22Rv1 (cell line): ENCODE data around the gene PTP4A1.
"Not testable (repeated sequence)": the region's sequence is repeated elsewhere in the genome, so short reads cannot be mapped to it uniquely, and the experiment has no call there.

Experiments used
- H3K27ac ChIP-seq: fragments of 450-650 bp; 2 replicates; pipeline ENCODE4 v1.5.1; 2017
- CTCF ChIP-seq: fragments of 450-650 bp; IDR thresholded peaks from 2 replicates; pipeline ENCODE4 v1.5.1; 2017; ENCODE audit warnings: mild to moderate bottlenecking
- ZFX ChIP-seq: fragments of 450-650 bp; IDR thresholded peaks from 2 replicates; pipeline ENCODE4 v1.6.1; 2017; ENCODE audit warnings: antibody characterized with exemption, borderline replicate concordance

The PTP4A1 gene

GRCh38 chr6:63572044-63572746 is at the start of gene PTP4A1, which contains the start of gene LOC128125822:
TSS of gene PTP4A1 (plus strand) at chr6:63572480. CDS start at chr6:63576881, 4,401 bp downstream.
TSS of gene LOC128125822 (plus strand) at chr6:63572480.
- peak within 1 kb of the TSS; percentile 99 for H3K27ac ChIP-seq
- no peak for TF ChIP-seq CTCF
- no peak for TF ChIP-seq ZFX

GRCh38 chr6:63522911-63523287 is 49.4 kb upstream of the PTP4A1 start:
- not testable (repeated sequence) for H3K27ac ChIP-seq

- TF ChIP-seq CTCF (no peak), ZFX (no peak)
- H3K27ac ChIP-seq = no peak overlapping the region
Measured at GRCh38 chr6:63523630-63524029, 48.6 kb upstream of the PTP4A1 start.

- H3K27ac ChIP-seq = no peak overlapping the region
- TF ChIP-seq CTCF (no peak), ZFX (no peak)
Measured at GRCh38 chr6:63525186-63525878, 46.9 kb upstream of the PTP4A1 start.

GRCh38 chr6:63526931-63527330 is 45.3 kb upstream of the PTP4A1 start:
- TF ChIP-seq ZFX = no peak
- no peak for TF ChIP-seq CTCF
- no peak overlapping the region for H3K27ac ChIP-seq

GRCh38 chr6:63527658-63528514 is 44.4 kb upstream of the PTP4A1 start:
- TF ChIP-seq CTCF (no peak), ZFX (no peak)
- peak overlapping the region; percentile 40 for H3K27ac ChIP-seq

GRCh38 chr6:63529498-63529897 is 42.8 kb upstream of the PTP4A1 start:
- TF ChIP-seq CTCF (no peak), ZFX (no peak)
- H3K27ac ChIP-seq = no peak overlapping the region
